GM13977 (cell line): ENCODE measurements around the gene PGRMC1.

ENCODE experiments used
- DNase-seq: peaks from one replicate; pipeline ENCODE4 v3.0.0; 2012; ENCODE audit warnings: low spot score
- in situ Hi-C: fragments of 300-500 bp; cut with MboI; formaldehyde crosslinking; loops from one replicate; pipeline ENCODE4 v1.12.0; 2022; ENCODE audit warnings: low sequenced_read_pairs, low pct_unique_long_range_greater_than_20kb, mixed read lengths, inconsistent platforms; ENCODE audit not compliant: unreplicated experiment
- TF ChIP-seq, protein P1 (sequence below): IDR thresholded peaks from 2 replicates; pipeline ENCODE4 v1.5.1; 2012; ENCODE audit warnings: mild to moderate bottlenecking, control low read depth; ENCODE audit not compliant: insufficient read depth; ENCODE audit errors: extremely low read depth, missing control alignments

Gene PGRMC1

DNA sequence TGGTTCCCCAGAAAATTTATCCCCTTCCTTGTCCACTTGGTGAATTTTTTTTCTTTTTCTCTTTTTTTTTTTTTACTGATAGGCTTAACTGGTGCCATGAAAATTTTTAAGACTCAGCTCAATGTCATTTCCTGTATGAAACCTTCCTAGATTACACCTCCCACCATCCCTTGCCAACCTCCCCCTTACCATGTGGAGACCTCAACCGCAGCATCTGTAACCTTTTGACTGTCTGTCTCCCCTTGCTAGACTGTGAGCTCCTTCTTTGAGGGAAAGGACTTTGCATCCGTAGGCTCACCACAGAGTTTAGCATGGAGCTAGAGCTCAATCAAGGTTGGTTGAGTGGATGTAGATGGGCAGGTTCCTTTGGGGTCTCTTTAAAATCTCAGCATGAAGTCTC lies 5.2 kb upstream of the PGRMC1 start:
- in situ Hi-C loops: no loop called here

DNA sequence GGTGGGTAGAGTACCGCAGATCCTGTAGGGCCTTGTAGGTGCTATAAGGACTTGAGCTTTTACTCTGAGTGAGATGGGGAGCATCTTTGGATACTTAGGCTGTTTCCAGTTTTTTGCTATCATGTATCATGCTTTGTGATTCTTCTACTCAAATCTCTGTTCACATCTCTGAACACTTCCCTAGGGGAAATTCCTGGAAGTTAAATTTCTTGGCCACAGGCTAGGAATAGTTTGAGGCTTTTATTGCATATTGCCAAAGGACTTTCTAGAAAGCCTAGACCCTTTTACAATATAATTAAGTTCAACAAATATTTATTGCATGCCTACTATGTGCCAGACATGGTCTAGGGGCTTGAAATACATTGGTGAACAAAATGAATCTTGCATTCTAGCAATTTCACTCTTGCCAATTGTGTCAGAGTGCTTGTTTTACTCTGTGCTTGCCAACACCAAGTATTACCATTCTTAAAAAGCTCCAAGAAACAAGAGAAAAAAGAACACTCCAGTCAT lies 4.1 kb upstream of the PGRMC1 start:
- in situ Hi-C loops: no loop called here
- DNase-seq: no peak
- TF ChIP-seq, protein P1, sequence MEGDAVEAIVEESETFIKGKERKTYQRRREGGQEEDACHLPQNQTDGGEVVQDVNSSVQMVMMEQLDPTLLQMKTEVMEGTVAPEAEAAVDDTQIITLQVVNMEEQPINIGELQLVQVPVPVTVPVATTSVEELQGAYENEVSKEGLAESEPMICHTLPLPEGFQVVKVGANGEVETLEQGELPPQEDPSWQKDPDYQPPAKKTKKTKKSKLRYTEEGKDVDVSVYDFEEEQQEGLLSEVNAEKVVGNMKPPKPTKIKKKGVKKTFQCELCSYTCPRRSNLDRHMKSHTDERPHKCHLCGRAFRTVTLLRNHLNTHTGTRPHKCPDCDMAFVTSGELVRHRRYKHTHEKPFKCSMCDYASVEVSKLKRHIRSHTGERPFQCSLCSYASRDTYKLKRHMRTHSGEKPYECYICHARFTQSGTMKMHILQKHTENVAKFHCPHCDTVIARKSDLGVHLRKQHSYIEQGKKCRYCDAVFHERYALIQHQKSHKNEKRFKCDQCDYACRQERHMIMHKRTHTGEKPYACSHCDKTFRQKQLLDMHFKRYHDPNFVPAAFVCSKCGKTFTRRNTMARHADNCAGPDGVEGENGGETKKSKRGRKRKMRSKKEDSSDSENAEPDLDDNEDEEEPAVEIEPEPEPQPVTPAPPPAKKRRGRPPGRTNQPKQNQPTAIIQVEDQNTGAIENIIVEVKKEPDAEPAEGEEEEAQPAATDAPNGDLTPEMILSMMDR: no peak

More for the DNA sequence above, 5.2 kb upstream of the PGRMC1 start:
- TF ChIP-seq, protein P1: no peak
- no peak for DNase-seq

GRCh38 chrX:119235051-119235511 lies 1.0 kb upstream of the PGRMC1 start:
- DNase-seq: no peak
- TF ChIP-seq, protein P1: no peak
- in situ Hi-C loops: no loop called here

DNA sequence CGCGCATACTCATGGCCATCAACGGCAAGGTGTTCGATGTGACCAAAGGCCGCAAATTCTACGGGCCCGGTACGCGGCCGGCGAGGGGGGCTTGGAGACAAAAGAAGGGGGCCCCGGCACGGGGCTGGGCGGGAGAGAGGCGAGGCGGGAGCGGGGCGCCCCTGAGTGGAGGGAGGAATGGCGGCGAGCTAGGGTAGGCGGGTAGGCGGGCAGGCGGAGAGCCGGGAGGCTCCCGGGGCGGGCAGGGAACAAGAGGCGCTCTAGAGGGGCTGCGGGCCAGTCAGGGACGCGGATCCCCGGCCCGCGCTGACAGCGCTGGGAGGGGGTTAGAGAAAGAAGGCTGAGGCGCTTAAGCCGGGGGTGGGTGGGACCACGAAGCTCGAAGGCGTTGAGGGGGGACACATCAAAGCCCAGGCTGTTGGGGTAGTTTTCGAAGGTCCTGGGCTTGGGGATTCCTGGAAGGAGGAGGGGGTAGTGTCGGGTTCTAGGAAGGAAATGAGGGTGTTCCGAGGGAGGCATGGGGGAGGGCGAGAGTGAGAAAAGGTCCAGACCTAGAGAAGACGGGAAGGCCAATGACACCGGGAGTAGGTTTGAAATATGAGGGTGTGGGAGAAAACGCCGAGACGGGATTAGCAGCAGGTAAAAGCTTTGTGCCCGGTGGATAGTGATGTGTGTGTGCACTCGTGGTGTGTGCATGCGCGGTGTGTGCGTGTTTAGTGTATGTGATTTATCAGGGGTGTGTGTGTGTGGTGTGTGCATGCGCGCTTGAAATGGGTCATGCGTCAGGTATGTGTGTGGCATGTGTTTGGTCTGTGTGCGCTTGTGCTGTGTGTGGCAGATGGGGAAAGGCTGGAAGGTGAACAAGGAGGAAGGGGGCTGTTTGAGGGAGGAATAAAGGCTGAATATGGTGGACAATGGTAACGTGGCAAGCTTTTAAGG lies 807 bp downstream of the PGRMC1 start:
- no peak for DNase-seq
- in situ Hi-C loops: no loop called here
- TF ChIP-seq, protein P1: no peak

DNA sequence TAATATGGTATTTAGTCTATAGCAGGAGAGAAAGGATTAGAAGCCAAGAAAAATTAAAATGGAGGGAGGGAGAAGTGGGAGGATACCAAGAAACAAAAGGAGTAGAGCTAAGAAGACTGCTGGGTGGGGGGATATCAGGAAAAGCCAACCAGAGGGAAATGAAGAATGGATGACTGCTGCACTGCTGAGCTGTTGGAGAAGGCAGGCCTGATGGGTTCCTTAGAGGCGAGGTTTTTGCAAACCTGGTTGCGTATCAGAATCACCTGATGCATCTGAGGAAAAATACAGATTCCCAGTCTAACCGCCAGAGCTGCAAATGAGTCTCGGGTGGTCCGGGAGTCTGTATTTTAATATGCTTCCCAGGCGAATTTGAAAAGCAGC lies 1.5 kb downstream of the PGRMC1 start:
- in situ Hi-C loops: no loop called here
- TF ChIP-seq, protein P1: no peak
- DNase-seq: no peak

GRCh38 chrX:119238557-119238956 lies 2.5 kb downstream of the PGRMC1 start:
- no peak for DNase-seq
- TF ChIP-seq, protein P1: no peak
- in situ Hi-C loops: no loop called here
